HCT116 (cell line): ENCODE data around the gene CNTNAP2. TPM values are rescaled to one million over a fixed set of nuclear protein-coding genes. Genes with fewer than 3 reads are reported as not detected.

ENCODE experiments used
- ATAC-seq: fragments of 200-7000 bp; cut with Tn5 transposase; 2 replicates; pipeline ENCODE4 v1.9.1; 2020; ENCODE audit warnings: mild to moderate bottlenecking, moderate library complexity
- BruUV-seq: library from RNA; stranded (reverse); fragments of 400-500 nt; replicated peaks from 2 replicates; lab custom pipeline; 2021; lab: Mats Ljungman, UMichigan
- CTCF ChIA-PET: fragments of 300-600 bp; sonication (Branson Sonifier 250); formaldehyde crosslinking; loops from one replicate; lab custom pipeline; 2021; ENCODE audit warnings: antibody characterized with exemption; lab: Charles Lee
- POLR2A ChIA-PET: fragments of 300-600, 350-600 bp; sonication (Branson Sonifier 250); formaldehyde crosslinking; loops from one replicate; lab custom pipeline; 2021; ENCODE audit warnings: antibody characterized with exemption; lab: Charles Lee
- RAD21 ChIA-PET, 2 experiments: fragments of 300-600 bp; sonication (Branson Sonifier 250); formaldehyde crosslinking; loops; one replicate each; lab custom pipeline; 2023; ENCODE audit warnings: low total read pairs in 2 of 2; ENCODE audit not compliant: uncharacterized antibody in 2 of 2, unreplicated experiment in 2 of 2, low non-redundant PET in 1 of 2; lab: Charles Lee
- DNase-seq: peaks from one replicate; pipeline ENCODE4 v3.0.0-alpha.2; 2010; ENCODE audit warnings: low read depth, low spot score
- H2AFZ ChIP-seq: fragments of 200-600 bp; shearing (Covaris generic), sonication (generic); 2 replicates; pipeline ENCODE4 v1.6.1; 2017; ENCODE audit warnings: low read depth, mixed run types, mixed read lengths, antibody characterized with exemption, low read length; ENCODE audit not compliant: poor library complexity, severe bottlenecking
- H3K27ac ChIP-seq: 2 replicates; pipeline ENCODE4 v1.5.1; 2012; ENCODE audit warnings: low read depth, low read length
- H3K27me3 ChIP-seq: fragments of 200-600 bp; sonication (generic); 2 replicates; pipeline ENCODE4 v1.6.1; 2016; ENCODE audit warnings: mixed run types, low read length, mixed read lengths; ENCODE audit not compliant: insufficient read depth
- H3K36me3 ChIP-seq, 2 experiments: fragments of 200-500 bp in 1 of 2; fragments of 200-600 bp in 1 of 2; sonication (Bioruptor generic) in 1 of 2; sonication (generic) in 1 of 2; 2 replicates each; pipeline versions ENCODE4 v1.5.1 to v1.6.1; 2014 to 2016; ENCODE audit warnings: low read length in 2 of 2, inconsistent platforms in 1 of 2, mixed read lengths in 1 of 2, mixed run types in 1 of 2; ENCODE audit not compliant: insufficient read depth in 2 of 2, control insufficient read depth in 1 of 2
- H3K4me1 ChIP-seq, 2 experiments: fragments of 200-600 bp in 1 of 2; sonication (generic) in 1 of 2; 2 replicates each; pipeline versions ENCODE4 v1.5.1 to v1.6.1; 2012 to 2017; ENCODE audit warnings: low read length in 2 of 2, inconsistent platforms in 1 of 2, mild to moderate bottlenecking in 1 of 2, mixed read lengths in 1 of 2, mixed run types in 1 of 2, moderate library complexity in 1 of 2; ENCODE audit not compliant: insufficient read depth in 2 of 2, control insufficient read depth in 1 of 2
- H3K4me2 ChIP-seq: fragments of 200-600 bp; sonication (generic); 2 replicates; pipeline ENCODE4 v1.6.1; 2017; ENCODE audit warnings: mixed run types, low read length, mixed read lengths
- H3K4me3 ChIP-seq, 2 experiments: fragments of 200-600 bp in 1 of 2; sonication (generic) in 1 of 2; replicated peaks in 1 of 2; 2 replicates each; pipeline ENCODE4 v1.5.1; 2011 to 2016; ENCODE audit warnings: low read length in 2 of 2, control low read depth in 1 of 2, low read depth in 1 of 2, mild to moderate bottlenecking in 1 of 2, mixed read lengths in 1 of 2, mixed run types in 1 of 2
- H3K79me2 ChIP-seq: fragments of 200-600 bp; sonication (generic); 2 replicates; pipeline ENCODE4 v1.6.1; 2017; ENCODE audit warnings: mild to moderate bottlenecking, mixed run types, low read length, moderate library complexity, mixed read lengths; ENCODE audit not compliant: insufficient read depth
- H3K9ac ChIP-seq: fragments of 200-600 bp; sonication (generic); 2 replicates; pipeline ENCODE4 v1.6.1; 2016; ENCODE audit warnings: low read length, mixed read lengths
- H3K9me2 ChIP-seq: fragments of 200-600 bp; sonication (generic), shearing (Covaris generic); 2 replicates; pipeline ENCODE4 v1.6.1; 2017; ENCODE audit warnings: mixed run types, mild to moderate bottlenecking, moderate library complexity; ENCODE audit not compliant: insufficient read depth
- H3K9me3 ChIP-seq, 2 experiments: fragments of 200-500 bp in 1 of 2; fragments of 200-600 bp in 1 of 2; sonication (Bioruptor generic) in 1 of 2; sonication (generic) in 1 of 2; 2 replicates each; pipeline ENCODE4 v1.6.1; 2014 to 2017; ENCODE audit warnings: low read length in 2 of 2, mixed read lengths in 2 of 2, inconsistent platforms in 1 of 2, low read depth in 1 of 2, mild to moderate bottlenecking in 1 of 2, mixed run types in 1 of 2, moderate library complexity in 1 of 2; ENCODE audit not compliant: control insufficient read depth in 1 of 2, insufficient read depth in 1 of 2
- H4K20me1 ChIP-seq: fragments of 200-600 bp; sonication (generic), shearing (Covaris generic); 2 replicates; pipeline ENCODE4 v1.6.1; 2017; ENCODE audit warnings: mixed run types, mild to moderate bottlenecking, moderate library complexity; ENCODE audit not compliant: insufficient read depth
- CBX3 ChIP-seq: IDR thresholded peaks from 2 replicates; pipeline ENCODE4 v1.6.1; 2012; ENCODE audit warnings: low read depth
- EGR1 ChIP-seq: IDR thresholded peaks from 2 replicates; pipeline ENCODE4 v1.6.1; 2012; ENCODE audit warnings: low read depth
- ELF1 ChIP-seq: IDR thresholded peaks from 2 replicates; pipeline ENCODE4 v1.6.1; 2012; ENCODE audit warnings: low read depth, borderline replicate concordance
- EZH2phosphoT487 ChIP-seq: fragments of 200-600 bp; IDR thresholded peaks from 2 replicates; pipeline ENCODE4 v1.6.1; 2018; ENCODE audit warnings: antibody characterized with exemption, borderline replicate concordance
- FOSL1 ChIP-seq: IDR thresholded peaks from 2 replicates; pipeline ENCODE4 v1.6.1; 2012; ENCODE audit warnings: low read depth
- JUND ChIP-seq: IDR thresholded peaks from 2 replicates; pipeline ENCODE4 v1.6.1; 2012
- POLR2A ChIP-seq: IDR thresholded peaks from 2 replicates; pipeline ENCODE4 v1.7.0; 2011; ENCODE audit warnings: borderline replicate concordance; ENCODE audit not compliant: insufficient read depth, insufficient read length; ENCODE audit errors: extremely low read depth
- REST ChIP-seq: IDR thresholded peaks from 2 replicates; pipeline ENCODE4 v1.6.1; 2012; ENCODE audit warnings: low read depth
- SP1 ChIP-seq: IDR thresholded peaks from 2 replicates; pipeline ENCODE4 v1.6.1; 2012; ENCODE audit warnings: low read depth
- SRF ChIP-seq: IDR thresholded peaks from 2 replicates; pipeline ENCODE4 v1.6.1; 2012; ENCODE audit warnings: low read depth
- ZFX ChIP-seq: fragments of 450-650 bp; IDR thresholded peaks from 2 replicates; pipeline ENCODE4 v1.6.1; 2017
- intact Hi-C: fragments of 100-400 bp; cut with micrococcal nuclease; formaldehyde crosslinking; loops from 2 replicates; pipeline ENCODE4 v1.10.0; 2022
- total RNA-seq: library from RNA; stranded (reverse); gene quantifications from one replicate; pipeline ENCODE4 v1.2.1, GENCODE V29; 2021; ENCODE audit not compliant: unreplicated experiment
- TF ChIP-seq, protein P1 (sequence below): IDR thresholded peaks from 2 replicates; pipeline ENCODE4 v1.6.1; 2011; ENCODE audit warnings: mild to moderate bottlenecking, low read length, moderate library complexity; ENCODE audit not compliant: insufficient replicate concordance; ENCODE audit errors: extremely low read depth
- TF ChIP-seq, protein P2 (sequence below), 3 experiments: fragments of 200-600 bp in 1 of 3; sonication (generic) in 1 of 3; IDR thresholded peaks in 2 of 3; conservative IDR thresholded peaks in 1 of 3; 2 replicates each; pipeline ENCODE4 v1.5.1; 2012 to 2017; ENCODE audit warnings: low read depth in 2 of 3, low read length in 2 of 3, antibody characterized with exemption in 1 of 3, borderline replicate concordance in 1 of 3, control low read depth in 1 of 3, mild to moderate bottlenecking in 1 of 3, mixed read lengths in 1 of 3, mixed run types in 1 of 3, moderate library complexity in 1 of 3; ENCODE audit not compliant: insufficient read depth in 1 of 3
- TF ChIP-seq, protein P3 (sequence below): IDR thresholded peaks from 2 replicates; pipeline ENCODE4 v1.6.1; 2012

Gene CNTNAP2
- total RNA-seq, 1 experiment from 2014 or later, result 0.37 TPM

- Histone ChIP-seq H3K4me2 (no peak overlapping the region), H3K4me1 (no peaks in the 10 kb centered on the region), H3K9me3 (no peaks in the 10 kb centered on the region), H3K27ac (no peak overlapping the region), H3K4me3 (no peak overlapping the region)
- peak; percentile 46 for ATAC-seq
- CTCF ChIA-PET, result no interaction called here
- no TSS peak for BruUV-seq
- RAD21 ChIA-PET, result no interaction called here
- no peak for DNase-seq
- TF ChIP-seq ZFX, result no peak
- no peak for TF ChIP-seq EGR1
- TF ChIP-seq CBX3, result no peak
- TF ChIP-seq EZH2phosphoT487, result no peak
- no peak for TF ChIP-seq JUND
- TF ChIP-seq, protein P1, sequence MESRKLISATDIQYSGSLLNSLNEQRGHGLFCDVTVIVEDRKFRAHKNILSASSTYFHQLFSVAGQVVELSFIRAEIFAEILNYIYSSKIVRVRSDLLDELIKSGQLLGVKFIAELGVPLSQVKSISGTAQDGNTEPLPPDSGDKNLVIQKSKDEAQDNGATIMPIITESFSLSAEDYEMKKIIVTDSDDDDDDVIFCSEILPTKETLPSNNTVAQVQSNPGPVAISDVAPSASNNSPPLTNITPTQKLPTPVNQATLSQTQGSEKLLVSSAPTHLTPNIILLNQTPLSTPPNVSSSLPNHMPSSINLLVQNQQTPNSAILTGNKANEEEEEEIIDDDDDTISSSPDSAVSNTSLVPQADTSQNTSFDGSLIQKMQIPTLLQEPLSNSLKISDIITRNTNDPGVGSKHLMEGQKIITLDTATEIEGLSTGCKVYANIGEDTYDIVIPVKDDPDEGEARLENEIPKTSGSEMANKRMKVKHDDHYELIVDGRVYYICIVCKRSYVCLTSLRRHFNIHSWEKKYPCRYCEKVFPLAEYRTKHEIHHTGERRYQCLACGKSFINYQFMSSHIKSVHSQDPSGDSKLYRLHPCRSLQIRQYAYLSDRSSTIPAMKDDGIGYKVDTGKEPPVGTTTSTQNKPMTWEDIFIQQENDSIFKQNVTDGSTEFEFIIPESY, result no peak
- no peak for TF ChIP-seq SRF
- no peak for TF ChIP-seq FOSL1
- TF ChIP-seq, protein P2, sequence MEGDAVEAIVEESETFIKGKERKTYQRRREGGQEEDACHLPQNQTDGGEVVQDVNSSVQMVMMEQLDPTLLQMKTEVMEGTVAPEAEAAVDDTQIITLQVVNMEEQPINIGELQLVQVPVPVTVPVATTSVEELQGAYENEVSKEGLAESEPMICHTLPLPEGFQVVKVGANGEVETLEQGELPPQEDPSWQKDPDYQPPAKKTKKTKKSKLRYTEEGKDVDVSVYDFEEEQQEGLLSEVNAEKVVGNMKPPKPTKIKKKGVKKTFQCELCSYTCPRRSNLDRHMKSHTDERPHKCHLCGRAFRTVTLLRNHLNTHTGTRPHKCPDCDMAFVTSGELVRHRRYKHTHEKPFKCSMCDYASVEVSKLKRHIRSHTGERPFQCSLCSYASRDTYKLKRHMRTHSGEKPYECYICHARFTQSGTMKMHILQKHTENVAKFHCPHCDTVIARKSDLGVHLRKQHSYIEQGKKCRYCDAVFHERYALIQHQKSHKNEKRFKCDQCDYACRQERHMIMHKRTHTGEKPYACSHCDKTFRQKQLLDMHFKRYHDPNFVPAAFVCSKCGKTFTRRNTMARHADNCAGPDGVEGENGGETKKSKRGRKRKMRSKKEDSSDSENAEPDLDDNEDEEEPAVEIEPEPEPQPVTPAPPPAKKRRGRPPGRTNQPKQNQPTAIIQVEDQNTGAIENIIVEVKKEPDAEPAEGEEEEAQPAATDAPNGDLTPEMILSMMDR (IDR thresholded peaks at IDR 0.05 in 2 of 3, conservative IDR thresholded peaks at IDR 0.05 in 1 of 3; ENCODE audit: borderline replicate concordance in 1 of 3, insufficient read depth in 1 of 3, low read depth in 2 of 3, low read length in 2 of 3), result no peak
- TF ChIP-seq ELF1, result no peak
- TF ChIP-seq, protein P3, sequence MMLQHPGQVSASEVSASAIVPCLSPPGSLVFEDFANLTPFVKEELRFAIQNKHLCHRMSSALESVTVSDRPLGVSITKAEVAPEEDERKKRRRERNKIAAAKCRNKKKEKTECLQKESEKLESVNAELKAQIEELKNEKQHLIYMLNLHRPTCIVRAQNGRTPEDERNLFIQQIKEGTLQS, result no peak
- TF ChIP-seq SP1, result no peak
- TF ChIP-seq POLR2A, result no peak
- no peak for TF ChIP-seq REST
- TF ChIP-seq, all 23 proteins: peak for 0
- Histone ChIP-seq H2AFZ (no peak overlapping the region), H3K9ac (no peak overlapping the region), H3K27me3 (no peaks in the 10 kb centered on the region), H3K9me2 (no peaks in the 10 kb centered on the region), H3K79me2 (no peaks in the 10 kb centered on the region), H4K20me1 (no peaks in the 10 kb centered on the region), H3K36me3 (no peaks in the 10 kb centered on the region)
- POLR2A ChIA-PET, result no interaction called here
- intact Hi-C loops, result no loop called here
Observed at GRCh38 chr7:148436571-148436970, 2320.0 kb downstream of the CNTNAP2 start.
